Aorta (tissue), 5 donors: Measurements from ENCODE around the gene CLIC3. TPM values are rescaled to one million over a fixed set of nuclear protein-coding genes. Genes with fewer than 3 reads are reported as not detected.

Source experiments
- ATAC-seq: fragments of 200-7000 bp; cut with Tn5 transposase; one replicate; pipeline ENCODE4 v1.9.1; 2022; ENCODE audit warnings: moderate library complexity; ENCODE audit not compliant: low FRiP score
- DNase-seq, 2 donors: peaks; one replicate each; pipeline ENCODE4 v3.0.0-alpha.2; 2020
- H3K27ac ChIP-seq, 2 donors: one replicate each; pipeline ENCODE4 v1.5.1; 2013; ENCODE audit warnings: low read length in 2 of 2, mild to moderate bottlenecking in 2 of 2, moderate library complexity in 2 of 2, control low read depth in 1 of 2, inconsistent platforms in 1 of 2, low read depth in 1 of 2
- H3K27me3 ChIP-seq, 2 donors: one replicate each; pipeline ENCODE4 v1.6.1; 2013; ENCODE audit warnings: control low read depth in 1 of 2, low read length in 1 of 2, mild to moderate bottlenecking in 1 of 2, moderate library complexity in 1 of 2; ENCODE audit not compliant: insufficient read depth in 2 of 2, control insufficient read depth in 1 of 2
- H3K36me3 ChIP-seq, 2 donors: one replicate each; pipeline ENCODE4 v1.6.1; 2013; ENCODE audit warnings: control low read depth in 1 of 2, low read length in 1 of 2, mild to moderate bottlenecking in 1 of 2; ENCODE audit not compliant: insufficient read depth in 2 of 2, control insufficient read depth in 1 of 2
- H3K4me1 ChIP-seq, 2 donors: one replicate each; pipeline ENCODE4 v1.6.1; 2013; ENCODE audit warnings: low read length in 2 of 2, control low read depth in 1 of 2, mild to moderate bottlenecking in 1 of 2, moderate library complexity in 1 of 2; ENCODE audit not compliant: insufficient read depth in 2 of 2, control insufficient read depth in 1 of 2
- H3K4me3 ChIP-seq, 2 donors: one replicate each; pipeline ENCODE4 v1.5.1; 2013; ENCODE audit warnings: low read length in 2 of 2, control low read depth in 1 of 2, mild to moderate bottlenecking in 1 of 2
- H3K9me3 ChIP-seq: one replicate; pipeline ENCODE4 v1.6.1; 2013; ENCODE audit warnings: mild to moderate bottlenecking, low read length; ENCODE audit not compliant: control insufficient read depth
- WGBS, 2 donors: extraction: QIAGEN DNeasy Blood & Tissue Kit; methylation state at CpG; one replicate each; pipeline ENCODE4 v1.1.7; 2013; 5-methylcytosine and 5-hydroxymethylcytosine counted together
- intact Hi-C, 2 donors: fragments of 100-400 bp; cut with DNase I; formaldehyde crosslinking; loops; one replicate each; pipeline versions ENCODE4 v1.14.2 to v1.15.0; 2022
- polyA plus RNA-seq, 2 donors: library from polyadenylated mRNA; stranded (reverse); fragments of 200-250 nt; gene quantifications; one replicate each; pipeline ENCODE4 v1.2.3, GENCODE V29; 2013
- total RNA-seq, 2 donors: library from RNA; stranded (reverse); fragmentation: NEBNext Ultra II Directional; extraction: Animal tissue kit (Norgen Biotek cat#: 25700); gene quantifications; one replicate each; pipeline ENCODE4 v1.2.1, GENCODE V29; 2021
- donor health status: healthy with polysubstance abuse.
- donor health status: Bipolar disorder and iron deficiency.
- donor health status: DM: no; HTN: no; CAD: no.
- donor health status: DM: no; HTN: no; CAD: no.
- donor health status: DM: yes; HTN: yes; CAD: no.

Gene CLIC3
- total and polyA plus RNA-seq, 4 donors, result 1.6 to 7.0 (median 5.3) TPM

GRCh38 chr9:136991993-136992818 lies 4.2 kb downstream of the CLIC3 start, which contains the start of gene PAXX:
TSS of gene PAXX (plus strand) at chr9:136992422. CDS start at chr9:136992444, 22 bp downstream.
- H3K9me3 ChIP-seq, result no peaks in the 10 kb centered on the region
- H3K27ac ChIP-seq, result no peak within 1 kb of the TSS
- 0 to 2% methylated on average over 54 to 92 of the region's 92 CpGs for WGBS, 2 donors
- H3K4me1 ChIP-seq, result peaks cover 0 to 4% of the 10 kb centered on the region in 2 donors
- intact Hi-C loops, result loop anchor here (5.0 to 10.0 kb wide), 2 partner anchors 45 to 147 kb away; partner anchors contain the start of genes AJM1 (in 1 of the 2), C8G (in 1 of the 2) and PHPT1 (in 1 of the 2)
- H3K27me3 ChIP-seq, result no peaks in the 10 kb centered on the region
- ATAC-seq (peak; percentile 94), DNase-seq (peak; percentile 96 to 98)
- no peaks in the 10 kb centered on the region for H3K36me3 ChIP-seq
- H3K4me3 ChIP-seq, result peak within 1 kb of the TSS; percentile 65 to 85

DNA sequence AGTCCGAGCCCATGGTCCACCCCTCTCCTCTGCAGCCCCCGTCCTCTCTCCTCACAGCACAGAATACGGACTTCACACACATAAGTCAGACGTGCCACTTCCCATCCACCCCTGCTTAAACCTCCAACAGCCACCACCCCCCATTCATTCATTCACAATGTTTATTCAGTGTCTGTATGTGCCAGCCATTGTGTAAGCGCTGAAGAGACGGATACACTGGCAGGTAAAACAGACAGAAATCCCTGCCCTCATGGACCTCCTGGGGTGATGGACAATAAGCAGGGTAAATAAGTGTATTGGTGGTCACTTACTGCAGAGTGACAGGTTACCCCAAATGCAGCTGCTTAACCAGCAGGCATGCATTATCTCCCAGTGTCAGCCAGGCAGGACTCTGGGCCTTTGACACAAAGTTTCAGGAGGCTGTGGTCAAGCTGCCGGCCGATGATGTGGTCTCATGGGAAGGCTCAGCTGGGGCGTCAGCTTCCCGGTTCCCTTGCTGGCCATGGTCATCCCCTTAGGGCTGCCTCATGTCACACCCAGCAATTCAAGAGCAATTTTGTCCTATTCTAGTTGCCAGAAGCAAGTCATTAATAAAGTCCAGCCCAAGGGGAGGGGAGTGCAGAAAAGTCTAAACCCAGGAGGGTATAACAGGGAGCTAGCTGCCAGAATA lies 6.0 kb downstream of the CLIC3 start:
- peaks cover 0 to 4% of the 10 kb centered on the region in 2 donors for H3K4me1 ChIP-seq
- intact Hi-C loops, result loop anchor here (5.0 to 10.0 kb wide), 2 partner anchors 43 to 146 kb away; partner anchors contain the start of genes AJM1 (in 1 of the 2), C8G (in 1 of the 2) and PHPT1 (in 1 of the 2)
- no peaks in the 10 kb centered on the region for H3K36me3 ChIP-seq
- DNase-seq (no peak), ATAC-seq (no peak)
- WGBS, 2 donors, result 87 to 92% methylated on average over 10 of the region's 10 CpGs
- no peak overlapping the region for H3K4me3 ChIP-seq
- no peaks in the 10 kb centered on the region for H3K27me3 ChIP-seq
- H3K27ac ChIP-seq, result no peak overlapping the region
- H3K9me3 ChIP-seq, result no peaks in the 10 kb centered on the region

- DNase-seq, result no peak
- intact Hi-C loops, result no loop called here
- 95 to 96% methylated on average over 4 of the region's 4 CpGs for WGBS, 2 donors
- H3K4me3 ChIP-seq, result no peak overlapping the region
- no peak overlapping the region for H3K27ac ChIP-seq
- peaks cover 0 to 4% of the 10 kb centered on the region in 2 donors for H3K4me1 ChIP-seq
- no peaks in the 10 kb centered on the region for H3K36me3 ChIP-seq
- H3K27me3 ChIP-seq, result no peaks in the 10 kb centered on the region
- ATAC-seq, result no peak
- no peaks in the 10 kb centered on the region for H3K9me3 ChIP-seq
Observed at GRCh38 chr9:136988872-136989271, 7.5 kb downstream of the CLIC3 start.

DNA sequence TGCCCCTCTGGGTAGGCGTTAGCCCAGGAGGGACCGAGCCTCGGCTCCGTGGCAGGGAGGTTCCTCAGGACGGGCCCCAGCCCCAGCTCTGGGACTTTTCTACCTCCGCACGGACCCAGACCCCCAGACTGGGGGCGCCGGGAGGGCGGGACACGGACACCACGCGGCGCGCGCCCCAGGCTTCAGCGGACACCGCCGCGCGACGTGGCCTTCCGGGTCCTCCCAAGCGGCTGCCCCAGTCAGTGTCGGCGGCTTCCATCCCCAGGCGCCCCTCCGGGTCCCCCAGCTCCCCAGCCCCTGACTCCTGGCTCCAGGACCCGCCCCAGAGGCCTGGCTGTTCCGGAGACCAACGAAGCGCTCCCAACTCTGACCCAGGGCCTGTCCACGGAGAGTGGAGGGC lies 10.5 kb downstream of the CLIC3 start:
- 22 to 28% methylated on average over 25 to 33 of the region's 33 CpGs for WGBS, 2 donors
- Histone ChIP-seq H3K4me3 (no peak overlapping the region), H3K27me3 (no peaks in the 10 kb centered on the region)

DNA sequence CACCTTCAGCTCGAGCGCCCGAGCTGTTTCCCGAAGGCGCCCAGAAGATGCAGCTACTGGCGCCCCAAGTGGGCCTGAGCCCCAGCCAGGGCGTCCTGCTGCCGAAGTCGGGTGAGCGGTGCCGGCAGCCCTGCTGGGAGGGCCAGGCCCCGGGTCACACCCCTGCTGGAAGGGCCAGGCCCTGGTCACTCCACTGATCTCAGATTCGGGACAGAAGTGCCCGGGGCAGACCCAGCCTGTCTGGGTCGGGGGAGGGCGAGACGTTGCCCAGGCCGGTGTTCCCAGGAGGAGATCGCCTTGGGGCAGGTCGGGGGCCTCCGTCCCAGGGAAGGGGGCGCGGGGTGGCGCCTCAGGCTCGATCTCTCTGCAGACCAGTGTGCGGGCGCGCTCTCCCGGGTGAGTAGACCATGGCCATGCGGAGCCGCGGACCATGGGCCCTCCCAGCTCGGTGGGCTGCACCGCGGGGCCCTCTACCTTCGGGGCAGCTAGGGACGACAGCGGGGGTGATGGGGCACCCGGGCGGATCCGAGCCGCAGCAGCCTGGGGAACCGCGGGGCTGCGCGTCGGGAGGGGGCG lies 11.3 kb downstream of the CLIC3 start:
- Histone ChIP-seq H3K27ac (no peak overlapping the region), H3K27me3 (no peaks in the 10 kb centered on the region), H3K9me3 (no peaks in the 10 kb centered on the region), H3K36me3 (no peaks in the 10 kb centered on the region), H3K4me1 (no peaks in the 10 kb centered on the region), H3K4me3 (no peak overlapping the region)
- 8 to 9% methylated on average over 39 to 48 of the region's 48 CpGs for WGBS, 2 donors
- intact Hi-C loops, result no loop called here
- ATAC-seq (no peak), DNase-seq (no peak)

More for the DNA sequence above, 10.5 kb downstream of the CLIC3 start:
- no peak for ATAC-seq
- DNase-seq, result no peak
- intact Hi-C loops, result no loop called here
- Histone ChIP-seq H3K36me3 (no peaks in the 10 kb centered on the region), H3K27ac (no peak overlapping the region), H3K4me1 (no peaks in the 10 kb centered on the region), H3K9me3 (no peaks in the 10 kb centered on the region)

- intact Hi-C loops, result no loop called here
- Histone ChIP-seq H3K4me1 (no peaks in the 10 kb centered on the region), H3K36me3 (no peaks in the 10 kb centered on the region), H3K4me3 (no peak overlapping the region), H3K27me3 (no peaks in the 10 kb centered on the region), H3K9me3 (no peaks in the 10 kb centered on the region), H3K27ac (no peak overlapping the region)
- WGBS, 2 donors, result 59 to 66% methylated on average over 16 to 29 of the region's 29 CpGs
- DNase-seq, result no peak
- no peak for ATAC-seq
Observed at GRCh38 chr9:136984464-136985026, 11.8 kb downstream of the CLIC3 start.

DNA sequence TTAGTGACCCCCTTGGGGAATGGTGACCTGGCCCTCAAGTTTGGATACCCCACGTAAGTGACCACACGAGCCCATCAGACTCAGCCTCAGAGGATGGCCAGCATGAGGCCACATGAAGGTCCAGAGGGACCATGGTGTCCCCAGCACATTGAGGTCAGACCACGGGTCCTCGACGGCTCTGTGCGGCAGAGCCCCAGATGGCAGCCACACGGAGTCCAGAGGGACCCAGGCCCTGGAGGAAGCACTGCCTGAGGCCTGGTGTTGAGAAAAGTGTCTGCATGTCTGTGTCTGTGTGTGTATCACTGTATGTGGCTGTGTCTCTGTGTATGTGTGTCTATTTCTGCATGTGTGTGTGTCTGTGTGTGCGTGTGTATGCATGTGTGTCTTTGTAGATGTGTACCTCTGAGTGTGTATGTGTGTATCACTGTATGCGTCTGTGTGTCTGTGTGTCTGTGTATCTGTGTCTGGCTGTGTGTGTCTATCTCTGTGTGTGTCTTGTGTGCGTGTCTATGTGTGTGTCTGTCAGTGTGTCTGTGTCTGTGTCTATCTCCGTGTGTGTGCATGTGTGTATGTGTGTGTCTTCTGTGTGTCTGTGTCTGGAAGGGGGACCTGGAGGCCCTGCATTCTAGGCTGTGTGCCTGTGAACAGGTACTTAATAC lies 12.6 kb downstream of the CLIC3 start:
- H3K4me1 ChIP-seq, result no peaks in the 10 kb centered on the region

DNA sequence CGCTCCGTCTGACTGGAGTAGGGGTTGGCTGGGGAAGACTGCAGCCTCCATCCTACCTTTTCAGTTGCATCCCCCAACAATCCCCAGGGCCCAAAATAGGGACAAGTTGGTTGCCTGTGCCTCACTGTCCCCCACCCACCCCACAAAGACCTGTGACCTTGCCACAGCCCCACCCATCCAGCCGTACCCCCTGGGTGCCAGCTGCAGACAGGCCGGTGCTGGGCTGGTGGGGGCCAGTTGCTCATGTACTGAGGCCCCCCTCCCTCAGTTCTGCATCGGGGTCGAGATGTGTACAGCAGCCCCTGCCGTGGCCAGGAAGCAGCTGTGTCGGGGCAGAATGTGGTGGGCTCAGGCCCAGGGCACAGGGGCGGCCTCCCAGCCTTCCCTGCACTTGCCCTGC lies 13.2 kb downstream of the CLIC3 start:
- Histone ChIP-seq H3K27me3 (no peaks in the 10 kb centered on the region), H3K27ac (no peak overlapping the region), H3K4me1 (no peaks in the 10 kb centered on the region), H3K9me3 (no peaks in the 10 kb centered on the region), H3K4me3 (no peak overlapping the region), H3K36me3 (no peaks in the 10 kb centered on the region)
- ATAC-seq (no peak), DNase-seq (no peak)
- intact Hi-C loops, result no loop called here
- WGBS, 2 donors, result 91 to 92% methylated on average over 9 of the region's 9 CpGs

More for the DNA sequence above, 12.6 kb downstream of the CLIC3 start:
- Histone ChIP-seq H3K27me3 (no peaks in the 10 kb centered on the region), H3K36me3 (no peaks in the 10 kb centered on the region), H3K9me3 (no peaks in the 10 kb centered on the region), H3K27ac (no peak overlapping the region), H3K4me3 (no peak overlapping the region)
- intact Hi-C loops, result no loop called here
- 84 to 87% methylated on average over 11 of the region's 11 CpGs for WGBS, 2 donors
- ATAC-seq, result no peak
- DNase-seq, result no peak
